Measurements from ENCODE around the gene PABPN1.

DNA sequence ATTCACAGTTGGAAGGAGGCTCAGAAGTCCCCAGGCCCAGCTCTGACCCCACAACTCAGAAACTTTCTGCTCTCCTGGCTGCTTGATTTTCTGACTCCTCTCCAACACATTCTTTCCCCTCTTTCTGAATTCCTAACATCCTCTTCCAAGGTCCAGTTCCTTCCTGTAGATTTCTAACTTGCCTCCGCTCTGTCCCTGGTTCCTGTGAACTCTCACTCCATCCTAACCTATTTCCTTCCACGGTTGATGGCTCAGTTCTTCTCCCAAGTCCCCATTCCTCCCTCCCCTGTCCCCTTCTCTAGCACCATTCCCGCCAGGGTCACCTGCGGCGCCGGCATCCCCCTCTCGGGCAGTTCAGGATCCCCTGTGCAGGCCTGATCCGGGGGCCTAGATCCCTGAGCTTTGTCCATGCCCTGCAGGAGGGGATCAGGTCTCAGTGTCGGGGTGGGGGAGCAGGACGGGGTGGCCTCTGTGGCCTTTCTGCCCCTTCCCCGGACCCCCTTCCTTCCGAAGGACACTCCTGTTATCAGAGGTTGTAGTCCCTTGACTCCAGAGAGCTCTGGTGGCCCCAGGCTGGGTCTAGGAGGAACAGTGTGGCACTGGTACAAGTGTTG lies 37.4 kb downstream of the PABPN1 start:
- TF ChIP-seq EZH2phosphoT487 (IDR thresholded peaks at IDR 0.05; ENCODE audit: borderline replicate concordance, low read length) (no peak), CTCF (IDR thresholded peaks at IDR 0.05; ENCODE audit: low read depth, low read length, poor library complexity, severe bottlenecking) (no peak)

Data from DOHH2 (cell line).